Measurements from ENCODE around the gene ZNF414. TPM values are rescaled to one million over a fixed set of nuclear protein-coding genes. Genes with fewer than 3 reads are reported as not detected.

The ZNF414 gene
- polyA plus RNA-seq, 1 donor from 2014 or later: 3.4 TPM

- Histone ChIP-seq H3K9me3 (ENCODE audit: low read length) (no peaks in the 10 kb centered on the region), H3F3A (ENCODE audit: insufficient read depth, low read length, poor library complexity, severe bottlenecking) (no peaks in the 10 kb centered on the region), H3K4me2 (ENCODE audit: low read length) (no peak overlapping the region), H3K36me3 (ENCODE audit: insufficient read depth, low read length) (peaks cover 9% of the 10 kb centered on the region), H3K9me2 (ENCODE audit: insufficient read depth, low read length) (no peaks in the 10 kb centered on the region), H4K20me1 (ENCODE audit: insufficient read depth) (peaks cover 55% of the 10 kb centered on the region), H3K27me3 (ENCODE audit: insufficient read depth, low read depth, low read length) (no peaks in the 10 kb centered on the region), H3K4me3 (ENCODE audit: low read length) (no peak overlapping the region), H2AFZ (ENCODE audit: low read depth, low read length) (no peak overlapping the region), H3K9ac (ENCODE audit: low read length) (no peak overlapping the region), H3K27ac (ENCODE audit: low read length) (no peak overlapping the region), H3K79me2 (replicated peaks; ENCODE audit: insufficient read depth, low read length) (peaks cover 99% of the 10 kb centered on the region)
- TF ChIP-seq, protein P1, sequence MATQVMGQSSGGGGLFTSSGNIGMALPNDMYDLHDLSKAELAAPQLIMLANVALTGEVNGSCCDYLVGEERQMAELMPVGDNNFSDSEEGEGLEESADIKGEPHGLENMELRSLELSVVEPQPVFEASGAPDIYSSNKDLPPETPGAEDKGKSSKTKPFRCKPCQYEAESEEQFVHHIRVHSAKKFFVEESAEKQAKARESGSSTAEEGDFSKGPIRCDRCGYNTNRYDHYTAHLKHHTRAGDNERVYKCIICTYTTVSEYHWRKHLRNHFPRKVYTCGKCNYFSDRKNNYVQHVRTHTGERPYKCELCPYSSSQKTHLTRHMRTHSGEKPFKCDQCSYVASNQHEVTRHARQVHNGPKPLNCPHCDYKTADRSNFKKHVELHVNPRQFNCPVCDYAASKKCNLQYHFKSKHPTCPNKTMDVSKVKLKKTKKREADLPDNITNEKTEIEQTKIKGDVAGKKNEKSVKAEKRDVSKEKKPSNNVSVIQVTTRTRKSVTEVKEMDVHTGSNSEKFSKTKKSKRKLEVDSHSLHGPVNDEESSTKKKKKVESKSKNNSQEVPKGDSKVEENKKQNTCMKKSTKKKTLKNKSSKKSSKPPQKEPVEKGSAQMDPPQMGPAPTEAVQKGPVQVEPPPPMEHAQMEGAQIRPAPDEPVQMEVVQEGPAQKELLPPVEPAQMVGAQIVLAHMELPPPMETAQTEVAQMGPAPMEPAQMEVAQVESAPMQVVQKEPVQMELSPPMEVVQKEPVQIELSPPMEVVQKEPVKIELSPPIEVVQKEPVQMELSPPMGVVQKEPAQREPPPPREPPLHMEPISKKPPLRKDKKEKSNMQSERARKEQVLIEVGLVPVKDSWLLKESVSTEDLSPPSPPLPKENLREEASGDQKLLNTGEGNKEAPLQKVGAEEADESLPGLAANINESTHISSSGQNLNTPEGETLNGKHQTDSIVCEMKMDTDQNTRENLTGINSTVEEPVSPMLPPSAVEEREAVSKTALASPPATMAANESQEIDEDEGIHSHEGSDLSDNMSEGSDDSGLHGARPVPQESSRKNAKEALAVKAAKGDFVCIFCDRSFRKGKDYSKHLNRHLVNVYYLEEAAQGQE (IDR thresholded peaks at IDR 0.05; ENCODE audit: borderline replicate concordance): no peak
- TF ChIP-seq CTCF (IDR thresholded peaks at IDR 0.05; ENCODE audit: poor library complexity, severe bottlenecking) (no peak), EP300 (conservative IDR thresholded peaks at IDR 0.05; ENCODE audit: poor library complexity, severe bottlenecking) (no peak), SMC3 (conservative IDR thresholded peaks at IDR 0.05; ENCODE audit: poor library complexity) (no peak), EZH2 (IDR thresholded peaks at IDR 0.05; ENCODE audit: borderline replicate concordance, insufficient read depth, low read length, poor library complexity, severe bottlenecking) (no peak), MXI1 (conservative IDR thresholded peaks at IDR 0.05; ENCODE audit: poor library complexity, severe bottlenecking) (no peak), TAF1 (IDR thresholded peaks at IDR 0.05; ENCODE audit: low read depth) (no peak), POLR2AphosphoS5 (IDR thresholded peaks at IDR 0.05) (no peak), RAD21 (conservative IDR thresholded peaks at IDR 0.05) (no peak)
Measured at GRCh38 chr19:8460516-8461298, 53.3 kb downstream of the ZNF414 start.

Other genes starting within 250 kb of the ZNF414 start
- 89.6 and 98.2 TPM in 2 replicates for gene CD320, start 205.8 kb downstream of the ZNF414 start, polyA plus RNA-seq
- 37.3 and 48.0 TPM in 2 replicates for gene NDUFA7, start 192.8 kb downstream of the ZNF414 start, polyA plus RNA-seq
- 192 and 196 TPM in 2 replicates for gene RPS28, start 192.7 kb downstream of the ZNF414 start, polyA plus RNA-seq
- 1.0 and 2.8 TPM in 2 replicates for gene KANK3, start 170.9 kb downstream of the ZNF414 start, polyA plus RNA-seq
- gene ANGPTL4, start 150.0 kb downstream of the ZNF414 start, polyA plus RNA-seq: not detected in 2 replicates
- gene RAB11B, start 123.8 kb downstream of the ZNF414 start, polyA plus RNA-seq: 71.1 and 84.2 TPM in 2 replicates
- 57.3 and 67.9 TPM in 2 replicates for gene MARCHF2, start 100.9 kb downstream of the ZNF414 start, polyA plus RNA-seq
- gene HNRNPM, start 69.2 kb downstream of the ZNF414 start, polyA plus RNA-seq: 91.7 and 113 TPM in 2 replicates
- gene PRAM1, start 11.5 kb downstream of the ZNF414 start, polyA plus RNA-seq: 0.62 and 1.5 TPM in 2 replicates
- 0.40 TPM in 2 replicates for gene MYO1F, start 63.3 kb upstream of the ZNF414 start, polyA plus RNA-seq
- 99.4 and 143 TPM in 2 replicates for gene ADAMTS10, start 96.5 kb upstream of the ZNF414 start, polyA plus RNA-seq
- gene NFILZ, start 116.5 kb upstream of the ZNF414 start, polyA plus RNA-seq: not detected in 2 replicates
- not detected in 2 replicates for gene ACTL9, start 184.6 kb upstream of the ZNF414 start, polyA plus RNA-seq
- gene OR2Z1, start 207.5 kb upstream of the ZNF414 start, polyA plus RNA-seq: not detected in 2 replicates